IMR-90 (cell line): Measurements from ENCODE around the gene FUT2. TPM values are rescaled to one million over a fixed set of nuclear protein-coding genes. Genes with fewer than 3 reads are reported as not detected.

Experiments used
- ATAC-seq: fragments of 200-7000 bp; cut with Tn5 transposase; 2 replicates; pipeline ENCODE4 v1.9.1; 2020; ENCODE audit warnings: low read depth, mild to moderate bottlenecking, moderate library complexity
- BruUV-seq: library from RNA; stranded (reverse); fragments of 400-500 nt; replicated peaks from 2 replicates; lab custom pipeline; 2021; lab: Mats Ljungman, UMichigan
- CTCF ChIA-PET: fragments of 300-600 bp; formaldehyde crosslinking; extraction: SDS; loops from one replicate; lab custom pipeline; 2021; ENCODE audit warnings: antibody characterized with exemption; lab: Yijun Ruan, JAX
- POLR2A ChIA-PET: fragments of 300-600 bp; sonication (Branson Sonifier 250); formaldehyde crosslinking; loops from one replicate; lab custom pipeline; 2022; ENCODE audit warnings: antibody characterized with exemption; ENCODE audit not compliant: unreplicated experiment; lab: Charles Lee
- DNase-seq: peaks from one replicate; pipeline ENCODE4 v3.0.0; 2013
- H2AFZ ChIP-seq: replicated peaks from 2 replicates; pipeline ENCODE3; 2013; ENCODE audit warnings: low read length, mild to moderate bottlenecking; ENCODE audit not compliant: poor library complexity
- H2AK5ac ChIP-seq: 2 replicates; pipeline ENCODE4 v1.6.1; 2013; ENCODE audit warnings: low read depth, low read length, inconsistent platforms
- H2AK9ac ChIP-seq: replicated peaks from 2 replicates; pipeline ENCODE3; 2013; ENCODE audit warnings: mild to moderate bottlenecking, low read depth, low read length, moderate library complexity; ENCODE audit not compliant: poor library complexity
- H2BK120ac ChIP-seq: 2 replicates; pipeline ENCODE4 v1.6.1; 2013; ENCODE audit warnings: low read depth, low read length, inconsistent platforms
- H2BK15ac ChIP-seq: 3 replicates; pipeline ENCODE4 v1.6.1; 2013; ENCODE audit warnings: low read depth, low read length, inconsistent platforms
- H2BK20ac ChIP-seq: 2 replicates; pipeline ENCODE4 v1.6.1; 2013; ENCODE audit warnings: low read depth, mild to moderate bottlenecking, inconsistent platforms, low read length, moderate library complexity
- H2BK5ac ChIP-seq: 2 replicates; pipeline ENCODE4 v1.6.1; 2013; ENCODE audit warnings: mild to moderate bottlenecking, low read depth, low read length, inconsistent platforms; ENCODE audit not compliant: poor library complexity, severe bottlenecking
- H3K14ac ChIP-seq: replicated peaks from 2 replicates; pipeline ENCODE4 v1.6.1; 2013; ENCODE audit warnings: low read depth, low read length, inconsistent platforms
- H3K18ac ChIP-seq: 2 replicates; pipeline ENCODE4 v1.6.1; 2013; ENCODE audit warnings: low read depth, low read length, control low read depth
- H3K23ac ChIP-seq: 2 replicates; pipeline ENCODE4 v1.6.1; 2013; ENCODE audit warnings: low read depth, low read length, inconsistent platforms
- H3K27ac ChIP-seq: 2 replicates; pipeline ENCODE4 v1.5.1; 2013; ENCODE audit warnings: mild to moderate bottlenecking, control low read depth, low read length; ENCODE audit not compliant: insufficient read depth
- H3K27me3 ChIP-seq: 2 replicates; pipeline ENCODE4 v1.6.1; 2013; ENCODE audit warnings: low read length; ENCODE audit not compliant: control insufficient read depth, insufficient read depth
- H3K36me3 ChIP-seq: 2 replicates; pipeline ENCODE4 v1.6.1; 2013; ENCODE audit warnings: low read length, mixed read lengths; ENCODE audit not compliant: control insufficient read depth, insufficient read depth
- H3K4ac ChIP-seq: 2 replicates; pipeline ENCODE4 v1.6.1; 2013; ENCODE audit warnings: low read depth, low read length, inconsistent platforms
- H3K4me1 ChIP-seq: 2 replicates; pipeline ENCODE4 v1.6.1; 2013; ENCODE audit warnings: low read length, mixed read lengths; ENCODE audit not compliant: control insufficient read depth, insufficient read depth
- H3K4me2 ChIP-seq: 2 replicates; pipeline ENCODE4 v1.6.1; 2013; ENCODE audit warnings: low read depth, mild to moderate bottlenecking, control low read depth, low read length, moderate library complexity
- H3K4me3 ChIP-seq: 2 replicates; pipeline ENCODE4 v1.5.1; 2013; ENCODE audit warnings: low read depth, mild to moderate bottlenecking, control low read depth, low read length, moderate library complexity; ENCODE audit not compliant: insufficient read depth
- H3K56ac ChIP-seq: 2 replicates; pipeline ENCODE4 v1.6.1; 2013; ENCODE audit warnings: low read length, inconsistent platforms; ENCODE audit not compliant: insufficient read depth; ENCODE audit errors: extremely low read depth
- H3K79me1 ChIP-seq, 2 experiments: 2 replicates each; pipeline ENCODE4 v1.6.1; 2013; ENCODE audit warnings: low read length in 2 of 2, inconsistent platforms in 1 of 2, low read depth in 1 of 2
- H3K9ac ChIP-seq: 2 replicates; pipeline ENCODE4 v1.6.1; 2013; ENCODE audit warnings: low read depth, low read length, control low read depth
- H3K9me1 ChIP-seq: 2 replicates; pipeline ENCODE4 v1.6.1; 2013; ENCODE audit warnings: low read length, inconsistent platforms; ENCODE audit not compliant: insufficient read depth
- H3K9me3 ChIP-seq: 2 replicates; pipeline ENCODE4 v1.6.1; 2013; ENCODE audit warnings: low read length; ENCODE audit not compliant: control insufficient read depth, insufficient read depth
- H4K20me1 ChIP-seq: 2 replicates; pipeline ENCODE4 v1.6.1; 2013; ENCODE audit warnings: low read length, inconsistent platforms; ENCODE audit not compliant: insufficient read depth
- H4K5ac ChIP-seq: 2 replicates; pipeline ENCODE4 v1.6.1; 2013; ENCODE audit warnings: mild to moderate bottlenecking, low read depth, low read length, control low read depth
- H4K8ac ChIP-seq, 2 experiments: 2 replicates each; pipeline ENCODE4 v1.6.1; 2013; ENCODE audit warnings: low read depth in 2 of 2, low read length in 2 of 2, control low read depth in 1 of 2, inconsistent platforms in 1 of 2
- H4K91ac ChIP-seq: 2 replicates; pipeline ENCODE4 v1.6.1; 2013; ENCODE audit warnings: low read depth, low read length, inconsistent platforms; ENCODE audit not compliant: insufficient read depth
- BHLHE40 ChIP-seq: fragments of 150-350 bp; IDR thresholded peaks from 2 replicates; pipeline ENCODE4 v1.6.1; 2016; ENCODE audit warnings: mild to moderate bottlenecking, low read depth, low read length
- CEBPB ChIP-seq: IDR thresholded peaks from 2 replicates; pipeline ENCODE4 v1.6.1; 2012; ENCODE audit warnings: low read depth, low read length, improper control_type of control experiment
- CHD1 ChIP-seq: IDR thresholded peaks from 2 replicates; pipeline ENCODE4 v1.6.1; 2012; ENCODE audit warnings: low read depth, low read length, improper control_type of control experiment
- ELK1 ChIP-seq: fragments of 150-350 bp; IDR thresholded peaks from 2 replicates; pipeline ENCODE4 v1.6.1; 2016; ENCODE audit warnings: low read depth, mild to moderate bottlenecking, low read length, moderate library complexity, borderline replicate concordance
- FOS ChIP-seq: fragments of 150-350 bp; IDR thresholded peaks from 2 replicates; pipeline ENCODE4 v1.6.1; 2016; ENCODE audit warnings: low read depth, low read length
- MAFK ChIP-seq: IDR thresholded peaks from 2 replicates; pipeline ENCODE4 v1.6.1; 2012; ENCODE audit warnings: low read depth, low read length, improper control_type of control experiment
- MXI1 ChIP-seq: IDR thresholded peaks from 2 replicates; pipeline ENCODE4 v1.6.1; 2012; ENCODE audit warnings: low read depth, mild to moderate bottlenecking, low read length, moderate library complexity, borderline replicate concordance
- NFE2L2 ChIP-seq: fragments of 150-350 bp; IDR thresholded peaks from 2 replicates; pipeline ENCODE4 v1.6.1; 2016; ENCODE audit warnings: low read depth, mild to moderate bottlenecking, low read length
- RAD21 ChIP-seq: IDR thresholded peaks from 2 replicates; pipeline ENCODE4 v1.6.1; 2012; ENCODE audit warnings: low read length, improper control_type of control experiment
- RCOR1 ChIP-seq: IDR thresholded peaks from 2 replicates; pipeline ENCODE4 v1.6.1; 2012; ENCODE audit warnings: mild to moderate bottlenecking, low read length, improper control_type of control experiment; ENCODE audit not compliant: insufficient replicate concordance
- RFX5 ChIP-seq: IDR thresholded peaks from 2 replicates; pipeline ENCODE4 v1.8.0; 2012; ENCODE audit warnings: low read depth, mild to moderate bottlenecking, low read length, moderate library complexity
- SMC3 ChIP-seq: fragments of 150-350 bp; IDR thresholded peaks from 2 replicates; pipeline ENCODE4 v1.6.1; 2016; ENCODE audit warnings: low read depth, mild to moderate bottlenecking, antibody characterized with exemption, low read length, moderate library complexity
- USF2 ChIP-seq: fragments of 150-350 bp; IDR thresholded peaks from 2 replicates; pipeline ENCODE4 v1.6.1; 2017; ENCODE audit warnings: mild to moderate bottlenecking, antibody characterized with exemption, low read length, low read depth
- WGBS, 2 experiments: methylation state at CpG; one replicate each; pipeline versions ENCODE4 v1.1.5 to v1.1.7; 2013; ENCODE audit warnings: missing lambda C conversion rate in 2 of 2; ENCODE audit not compliant: insufficient read length in 1 of 2; ENCODE audit errors: extremely low coverage in 2 of 2; 5-methylcytosine and 5-hydroxymethylcytosine counted together
- dilution Hi-C: fragments of 300-500 bp; cut with HindIII; formaldehyde crosslinking; loops from one replicate; pipeline ENCODE4 v1.14.3; 2018; ENCODE audit warnings: low sequenced_read_pairs; ENCODE audit not compliant: unreplicated experiment
- in situ Hi-C: fragments of 300-500 bp; cut with MboI; formaldehyde crosslinking; loops from 3 replicates; pipeline ENCODE4 v1.14.3; 2019; ENCODE audit warnings: low sequenced_read_pairs, inconsistent platforms, mixed read lengths
- intact Hi-C: fragments of 100-400 bp; cut with micrococcal nuclease; formaldehyde crosslinking; loops from 2 replicates; pipeline ENCODE4 v1.10.0; 2022
- polyA plus RNA-seq, 3 experiments: library from polyadenylated mRNA; depleted of rRNA; stranded (reverse); fragments of >200 nt; gene quantifications; 2 replicates each; pipeline ENCODE4 v1.2.3, GENCODE V29; 2012; ENCODE audit warnings: low replicate concordance in 1 of 3
- total RNA-seq: library from RNA; depleted of rRNA; stranded (reverse); fragments of >200 nt; gene quantifications from 2 replicates; pipeline ENCODE4 v1.2.3, GENCODE V29; 2012
- TF ChIP-seq, protein P1 (sequence below): conservative IDR thresholded peaks from 2 replicates; pipeline ENCODE4 v1.5.1; 2012; ENCODE audit warnings: mild to moderate bottlenecking, low read depth, low read length, improper control_type of control experiment

FUT2 gene
- total and polyA plus RNA-seq, 2 of the 4 experiments (the other 2 are of a cell fraction) = not detected

DNA sequence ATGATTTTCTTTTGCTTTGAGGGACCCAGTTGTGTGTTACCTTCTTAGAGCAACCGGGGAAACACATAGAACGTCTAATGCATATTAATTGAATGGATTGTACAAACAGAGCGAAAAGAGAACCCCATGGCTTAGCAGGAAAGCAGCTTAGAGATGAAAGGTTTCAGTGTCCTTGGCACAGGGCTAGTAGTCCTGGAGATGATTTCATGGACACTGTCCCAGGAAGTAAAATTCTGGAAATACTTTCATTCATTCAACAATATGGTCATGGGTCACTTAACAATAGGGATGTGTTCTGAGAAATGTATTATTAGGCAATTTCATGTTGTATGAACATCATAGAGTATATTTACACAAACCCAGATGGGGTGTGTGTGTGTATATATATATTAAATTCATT is 9.7 kb upstream of the FUT2 start:
- TF ChIP-seq MXI1 (no peak), CEBPB (no peak), ELK1 (no peak), SMC3 (no peak), FOS (no peak), BHLHE40 (no peak), USF2 (no peak), MAFK (no peak), RCOR1 (no peak), RAD21 (no peak), CHD1 (no peak), RFX5 (no peak), NFE2L2 (no peak)
- TF ChIP-seq, protein P1, sequence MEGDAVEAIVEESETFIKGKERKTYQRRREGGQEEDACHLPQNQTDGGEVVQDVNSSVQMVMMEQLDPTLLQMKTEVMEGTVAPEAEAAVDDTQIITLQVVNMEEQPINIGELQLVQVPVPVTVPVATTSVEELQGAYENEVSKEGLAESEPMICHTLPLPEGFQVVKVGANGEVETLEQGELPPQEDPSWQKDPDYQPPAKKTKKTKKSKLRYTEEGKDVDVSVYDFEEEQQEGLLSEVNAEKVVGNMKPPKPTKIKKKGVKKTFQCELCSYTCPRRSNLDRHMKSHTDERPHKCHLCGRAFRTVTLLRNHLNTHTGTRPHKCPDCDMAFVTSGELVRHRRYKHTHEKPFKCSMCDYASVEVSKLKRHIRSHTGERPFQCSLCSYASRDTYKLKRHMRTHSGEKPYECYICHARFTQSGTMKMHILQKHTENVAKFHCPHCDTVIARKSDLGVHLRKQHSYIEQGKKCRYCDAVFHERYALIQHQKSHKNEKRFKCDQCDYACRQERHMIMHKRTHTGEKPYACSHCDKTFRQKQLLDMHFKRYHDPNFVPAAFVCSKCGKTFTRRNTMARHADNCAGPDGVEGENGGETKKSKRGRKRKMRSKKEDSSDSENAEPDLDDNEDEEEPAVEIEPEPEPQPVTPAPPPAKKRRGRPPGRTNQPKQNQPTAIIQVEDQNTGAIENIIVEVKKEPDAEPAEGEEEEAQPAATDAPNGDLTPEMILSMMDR = no peak
- no peaks in the 10 kb centered on the region for H3K36me3 ChIP-seq
- dilution Hi-C loops (no loop called here), in situ Hi-C loops (no loop called here), intact Hi-C loops (no loop called here)
- no peak overlapping the region for H2AK9ac ChIP-seq
- DNase-seq (no peak), ATAC-seq (no peak)
- no peak overlapping the region for H3K9ac ChIP-seq
- H2BK15ac ChIP-seq = no peak overlapping the region
- 0 out of 2 replicates have a peak, but pooled peaks cover under 1% of the 10 kb centered on the region for H4K20me1 ChIP-seq
- no peak overlapping the region for H2BK20ac ChIP-seq
- no peaks in the 10 kb centered on the region for H3K4me1 ChIP-seq
- WGBS, 2 experiments = no CpG with 5 or more reads among the region's 3 CpGs
- H2BK120ac ChIP-seq = no peak overlapping the region
- H3K27me3 ChIP-seq = peaks cover 8% of the 10 kb centered on the region
- H3K4ac ChIP-seq = no peak overlapping the region
- peaks cover 2% of the 10 kb centered on the region; the same call in 1 of the 2 replicates for H3K9me1 ChIP-seq
- H3K9me3 ChIP-seq = no peaks in the 10 kb centered on the region
- no TSS peak for BruUV-seq
- no peak overlapping the region for H2AFZ ChIP-seq
- no peak overlapping the region for H4K5ac ChIP-seq
- no peak overlapping the region for H3K56ac ChIP-seq
- no peaks in the 10 kb centered on the region for H3K79me1 ChIP-seq
- no peak overlapping the region for H3K18ac ChIP-seq
- H2BK5ac ChIP-seq = no peak overlapping the region
- H4K8ac ChIP-seq = no peak overlapping the region
- no peak overlapping the region for H3K4me3 ChIP-seq
- H3K4me2 ChIP-seq = no peak overlapping the region
- no peak overlapping the region for H2AK5ac ChIP-seq
- H3K23ac ChIP-seq = no peak overlapping the region
- ChIA-PET CTCF (no interaction called here), POLR2A (no interaction called here)
- no peak overlapping the region for H3K14ac ChIP-seq
- H4K91ac ChIP-seq = no peak overlapping the region
- no peak overlapping the region for H3K27ac ChIP-seq
